GM20431 (cell line): ENCODE data around the gene OXSR1.

ENCODE experiments used
- in situ Hi-C: fragments of 300-500 bp; cut with MseI, MboI; formaldehyde crosslinking; loops from one replicate; pipeline ENCODE4 v1.15.0; 2020; ENCODE audit warnings: low sequenced_read_pairs; ENCODE audit not compliant: unreplicated experiment

The OXSR1 gene

DNA sequence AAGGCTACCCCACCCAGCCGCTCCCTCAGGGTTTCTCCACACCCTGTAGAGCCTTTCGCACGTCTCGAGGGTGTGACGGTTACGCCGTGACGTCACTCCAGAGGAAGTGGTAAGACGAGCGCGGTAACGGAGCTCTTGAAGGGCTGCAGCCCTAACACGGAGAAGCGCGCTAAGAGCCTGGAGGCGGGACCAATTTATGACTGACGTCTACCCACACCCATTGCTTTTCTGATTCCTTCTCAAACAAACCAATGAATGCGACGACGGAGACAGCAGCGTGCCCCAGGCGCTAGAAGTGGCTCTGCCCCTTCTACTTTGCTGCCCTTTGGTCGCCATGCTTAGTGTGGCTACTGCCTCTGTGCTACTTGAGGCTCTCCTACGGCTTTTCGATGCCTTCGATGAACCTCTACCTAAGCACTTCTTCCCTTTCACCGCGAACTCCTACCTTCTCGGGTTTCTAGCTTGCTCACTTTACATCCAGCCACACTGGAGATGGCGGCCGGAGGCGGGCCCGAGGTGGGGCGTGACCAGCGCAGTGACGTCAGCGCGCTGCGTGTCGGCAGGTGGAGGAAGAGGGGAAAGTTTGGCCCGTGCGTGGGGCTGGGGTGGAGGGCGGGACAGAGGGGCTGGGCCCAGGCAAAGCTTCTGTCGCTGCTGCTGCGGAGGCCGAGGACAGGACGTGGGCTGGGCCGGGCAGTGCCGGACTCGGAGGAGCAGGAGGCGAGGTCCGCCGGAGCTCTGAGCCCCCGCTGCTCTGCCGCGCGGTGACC, at the start of gene OXSR1:
TSS of gene OXSR1 (plus strand) at position 586 of the 770 bp plus-strand sequence. CDS start 340 bp downstream, outside the sequence.
- in situ Hi-C loops = no loop called here

DNA sequence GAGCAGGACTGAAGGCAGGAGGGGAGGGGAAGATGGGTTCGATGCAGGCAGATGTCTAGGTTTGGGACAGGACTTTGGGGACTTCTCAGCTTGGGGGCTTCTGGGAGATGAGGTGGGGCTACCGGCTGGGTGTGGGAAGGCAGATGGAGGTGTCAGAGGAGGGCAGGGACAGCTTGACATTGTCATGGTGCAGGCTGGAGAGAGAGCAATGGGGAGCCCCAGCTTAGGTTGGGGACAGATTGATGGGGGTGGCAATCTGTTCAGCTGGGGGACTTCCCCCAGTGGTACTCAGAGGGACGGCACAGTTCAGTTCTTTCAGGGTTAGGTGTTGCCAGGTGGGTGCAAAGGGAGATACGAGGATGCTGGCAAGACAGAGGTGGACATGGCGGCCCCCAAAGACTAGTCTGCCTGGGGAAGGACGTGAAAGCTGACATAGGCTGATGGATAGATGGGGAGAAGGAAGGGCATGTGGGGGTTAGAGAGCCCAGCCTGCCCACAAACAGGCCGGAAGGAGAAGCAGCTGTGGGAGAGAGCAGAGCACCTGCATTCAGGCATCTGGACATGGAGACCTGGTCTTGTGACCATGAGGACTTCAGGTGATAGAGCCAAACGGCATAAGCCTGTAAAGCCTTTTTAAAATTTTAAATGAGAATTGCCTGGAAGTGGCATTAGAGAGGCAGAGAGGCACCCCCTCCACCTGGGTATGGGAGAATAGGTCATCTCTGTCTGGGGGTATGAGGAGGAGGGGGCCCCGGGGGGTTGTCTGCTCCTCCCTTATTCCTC, 49.5 kb upstream of the OXSR1 start:
- in situ Hi-C loops = no loop called here

DNA sequence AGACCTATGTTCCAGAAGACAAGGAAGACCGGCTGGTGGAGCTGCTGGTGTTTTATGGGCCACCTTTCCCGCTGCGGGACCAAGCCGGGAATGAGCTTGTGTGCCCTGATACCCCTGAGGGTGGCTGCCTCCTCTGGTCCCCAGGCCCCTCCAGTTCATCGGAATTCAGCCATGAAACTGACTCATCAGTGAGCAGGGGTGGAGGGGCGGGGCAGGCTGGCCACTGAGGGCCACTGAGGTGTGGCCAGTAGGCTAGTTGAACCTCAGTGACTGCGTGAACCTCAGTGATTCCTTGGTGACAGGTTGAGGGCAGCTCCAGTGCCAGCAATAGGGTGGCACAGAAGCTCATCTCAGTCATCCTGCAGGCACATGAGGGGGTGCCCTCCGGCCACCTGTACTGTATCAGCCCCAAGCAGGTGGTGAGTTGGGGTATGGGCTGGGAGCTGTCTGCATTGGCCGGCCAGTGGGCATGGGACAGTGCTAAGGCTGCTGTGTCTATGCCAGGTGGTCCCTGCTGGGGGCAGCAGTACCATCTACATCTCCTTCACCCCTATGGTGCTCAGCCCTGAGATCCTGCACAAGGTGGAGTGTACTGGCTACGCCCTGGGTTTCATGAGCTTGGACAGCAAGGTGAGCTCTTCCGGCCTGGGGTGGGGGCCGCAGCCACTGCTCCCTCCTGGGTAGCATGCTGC, 48.7 kb upstream of the OXSR1 start:
- in situ Hi-C loops = no loop called here

DNA sequence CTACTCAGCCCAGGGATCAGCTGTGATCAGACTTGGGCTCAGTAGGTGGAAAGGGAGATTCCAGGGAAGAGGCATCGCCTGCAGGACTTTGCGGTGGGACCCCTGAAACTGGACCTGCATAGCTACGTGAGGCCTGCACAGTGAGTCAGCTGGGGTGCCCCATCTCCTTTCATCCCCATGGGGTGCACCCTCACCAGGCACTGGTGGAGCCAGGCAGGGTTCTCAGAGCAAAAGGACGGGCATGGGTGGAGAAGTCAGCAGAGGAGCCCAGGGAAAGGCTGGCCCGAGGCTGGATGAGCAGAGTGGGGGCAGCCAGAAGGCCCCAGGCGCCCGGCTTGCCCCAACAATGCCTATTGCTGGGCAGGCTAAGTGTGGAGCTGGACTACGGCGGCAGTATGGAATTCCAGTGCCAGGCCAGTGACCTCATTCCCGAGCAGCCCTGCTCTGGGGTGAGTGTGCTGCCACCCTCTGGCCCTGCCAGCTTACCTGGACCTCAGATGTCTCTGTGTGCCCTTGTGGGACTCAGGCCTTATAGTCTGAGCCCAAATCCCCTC, 48.1 kb upstream of the OXSR1 start:
- in situ Hi-C loops = no loop called here

DNA sequence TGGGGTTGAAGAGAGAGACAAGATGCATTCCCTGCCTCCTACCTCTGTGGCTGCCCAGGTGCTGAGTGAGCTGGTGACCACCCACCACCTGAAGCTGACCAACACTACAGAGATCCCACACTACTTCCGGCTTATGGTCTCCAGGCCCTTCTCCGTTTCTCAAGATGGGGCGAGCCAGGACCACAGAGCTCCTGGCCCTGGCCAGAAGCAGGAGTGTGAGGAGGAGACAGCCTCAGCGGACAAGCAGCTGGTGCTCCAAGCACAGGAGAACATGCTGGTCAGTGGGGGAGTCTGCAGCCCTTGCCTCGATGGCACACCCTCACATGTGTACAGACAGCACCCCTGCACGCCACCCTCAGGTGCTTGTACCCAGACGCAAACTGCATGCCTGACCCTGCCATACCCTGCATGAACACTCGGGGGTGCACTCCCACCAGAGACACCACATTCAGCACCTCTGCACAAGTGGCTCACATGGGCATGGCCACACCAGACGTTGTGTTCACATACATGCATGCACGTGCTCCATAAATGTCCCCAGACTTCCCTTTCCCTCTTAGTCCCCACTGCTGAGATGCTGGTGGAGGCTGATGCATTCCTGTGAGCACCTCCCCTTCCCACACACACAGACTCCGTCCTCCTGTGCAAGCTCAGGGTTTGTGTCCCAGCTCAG, 47.5 kb upstream of the OXSR1 start:
- in situ Hi-C loops = no loop called here

DNA sequence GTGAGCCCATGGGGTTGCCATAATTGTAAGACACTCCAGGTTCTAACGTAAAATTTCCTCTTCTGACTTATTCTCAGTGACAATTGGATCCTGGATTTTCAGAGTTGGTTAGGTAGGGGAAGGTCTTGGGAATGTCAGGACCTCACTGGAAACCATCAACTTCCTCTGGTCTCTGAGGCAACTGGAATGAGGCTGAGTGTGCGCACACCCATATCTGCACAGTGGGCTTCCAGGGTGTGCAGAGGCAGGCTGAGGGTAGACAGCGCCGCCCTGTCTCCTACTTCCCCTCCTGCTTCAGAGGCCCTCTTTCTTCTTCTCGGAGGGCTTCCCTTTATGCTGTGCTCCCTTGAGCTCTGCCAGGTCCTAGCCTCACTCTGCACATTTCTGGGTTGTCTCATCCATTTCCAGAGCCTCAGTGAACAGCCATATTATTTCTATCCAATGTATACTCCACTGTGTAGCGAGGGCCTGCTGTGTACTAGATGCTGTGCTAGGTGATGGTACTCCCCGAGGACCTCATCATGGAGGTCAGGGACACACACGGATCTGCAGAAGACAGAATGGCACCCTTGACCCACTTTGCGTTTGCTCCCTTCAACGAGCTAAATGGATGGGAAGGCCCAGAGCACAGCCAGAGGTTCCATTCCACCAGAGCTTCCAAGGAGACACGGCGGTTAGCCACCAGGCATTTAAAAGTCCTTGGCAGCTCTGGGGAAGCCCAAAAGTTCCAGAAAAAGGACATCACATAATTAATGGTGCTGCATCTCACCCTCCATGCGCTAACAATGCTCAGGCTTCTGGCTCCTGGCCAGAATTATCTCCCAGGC, 46.7 kb upstream of the OXSR1 start:
- in situ Hi-C loops = no loop called here

DNA sequence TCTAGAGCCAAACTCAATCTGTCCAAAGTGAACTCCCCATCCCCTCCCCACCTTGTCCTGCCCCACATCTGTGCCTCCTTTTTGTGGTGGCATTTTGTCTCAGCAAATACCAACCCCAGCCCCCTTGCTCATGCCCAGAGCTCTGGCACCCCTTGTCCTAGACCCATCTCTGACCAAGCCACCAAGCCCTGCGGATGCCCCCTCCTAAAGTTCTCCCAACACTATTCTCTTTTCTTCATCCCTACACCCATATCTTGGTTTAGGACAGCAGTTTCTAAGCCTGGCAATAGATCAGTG, 46.1 kb upstream of the OXSR1 start:
- in situ Hi-C loops = no loop called here

DNA sequence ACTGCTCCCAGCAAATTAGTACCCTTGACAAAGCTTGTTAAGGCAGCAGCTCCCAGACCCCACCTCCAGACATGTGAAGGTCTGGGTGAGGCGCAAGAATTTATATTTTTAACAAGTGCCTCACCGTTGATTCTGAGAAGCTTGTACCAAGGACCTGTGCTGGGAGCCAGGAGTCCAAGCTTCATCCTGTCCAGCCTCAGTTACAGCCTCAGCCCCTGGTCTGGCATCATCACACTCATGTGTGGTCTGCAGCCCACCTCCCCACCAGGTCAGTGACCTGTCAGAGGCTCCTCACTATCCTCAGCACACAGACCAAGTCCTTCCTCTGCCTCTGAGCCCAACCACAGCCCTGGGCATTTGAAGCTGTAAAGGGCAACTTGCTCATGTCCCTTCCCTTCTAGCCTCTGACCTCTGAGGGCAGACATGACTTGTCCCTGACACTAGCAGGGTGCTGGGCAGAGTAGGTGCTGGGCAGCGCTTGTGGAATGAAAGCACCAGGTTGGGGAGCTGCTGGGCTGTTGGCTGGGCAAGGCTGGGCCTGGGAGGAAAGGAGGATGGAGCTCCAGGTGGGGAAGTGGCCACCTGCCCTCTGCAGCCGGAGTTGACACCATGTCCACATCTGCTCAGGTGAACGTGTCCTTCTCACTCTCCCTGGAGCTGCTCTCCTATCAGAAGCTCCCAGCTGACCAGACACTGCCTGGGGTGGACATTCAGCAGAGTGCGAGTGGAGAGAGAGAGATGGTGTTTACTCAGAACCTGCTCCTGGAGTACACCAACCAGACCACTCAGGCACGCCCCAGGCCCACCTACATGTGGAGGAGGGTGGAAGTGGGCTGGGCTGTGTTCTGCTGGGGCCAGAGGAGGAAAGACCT, 45.3 kb upstream of the OXSR1 start:
- in situ Hi-C loops = no loop called here

DNA sequence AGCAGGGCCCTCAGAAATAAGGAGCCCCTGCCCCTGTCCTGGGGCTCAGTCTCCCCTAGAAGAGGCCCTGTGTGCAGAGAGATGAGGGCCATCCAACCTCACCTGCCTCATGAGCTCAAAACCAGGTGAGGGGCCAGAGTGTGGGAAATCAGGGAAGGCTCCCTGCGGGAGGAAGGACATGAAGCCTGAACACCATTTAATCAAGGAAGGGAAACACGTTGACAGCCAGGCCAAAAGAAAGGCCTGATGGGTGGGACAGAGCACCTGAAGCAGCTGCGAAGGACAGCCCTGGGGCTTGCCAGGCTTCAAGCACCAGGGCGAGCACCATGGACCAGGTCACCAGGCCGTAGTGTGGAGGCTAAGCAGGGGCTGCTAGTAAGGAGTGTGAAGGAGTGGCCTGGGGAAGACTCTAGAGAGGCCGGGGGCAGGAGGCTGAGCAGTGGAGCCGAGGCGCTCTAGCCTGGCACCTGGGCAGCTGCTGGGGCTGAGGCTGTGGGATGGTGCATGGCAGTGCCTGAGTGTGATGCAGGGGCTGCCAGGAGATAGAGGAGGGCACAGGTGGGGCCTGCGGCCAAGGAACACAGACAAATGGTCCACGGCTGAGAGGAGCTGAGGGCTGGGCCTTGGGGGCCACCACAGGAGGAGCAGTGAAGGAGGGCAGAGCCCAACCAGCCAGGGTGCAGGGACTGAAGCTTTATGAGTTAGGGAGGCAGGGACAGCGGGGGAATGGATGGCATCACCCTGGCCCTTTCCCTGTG, 44.5 kb upstream of the OXSR1 start:
- in situ Hi-C loops = no loop called here

DNA sequence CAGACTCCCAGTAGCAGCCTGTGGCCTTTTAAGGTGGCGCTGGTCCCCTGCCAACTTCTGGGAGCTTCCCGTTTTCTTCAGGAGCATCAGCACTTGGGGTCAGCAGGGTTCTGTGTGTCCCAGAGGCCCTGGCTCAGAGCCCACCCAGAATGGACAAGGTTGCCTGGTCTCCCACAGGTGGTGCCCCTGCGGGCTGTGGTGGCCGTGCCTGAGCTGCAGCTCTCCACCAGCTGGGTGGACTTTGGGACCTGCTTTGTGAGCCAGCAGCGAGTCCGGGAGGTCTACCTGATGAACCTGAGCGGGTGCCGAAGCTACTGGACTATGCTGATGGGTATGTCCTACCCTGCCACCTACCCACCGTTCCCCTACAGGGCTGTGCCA, 43.9 kb upstream of the OXSR1 start:
- in situ Hi-C loops = no loop called here

DNA sequence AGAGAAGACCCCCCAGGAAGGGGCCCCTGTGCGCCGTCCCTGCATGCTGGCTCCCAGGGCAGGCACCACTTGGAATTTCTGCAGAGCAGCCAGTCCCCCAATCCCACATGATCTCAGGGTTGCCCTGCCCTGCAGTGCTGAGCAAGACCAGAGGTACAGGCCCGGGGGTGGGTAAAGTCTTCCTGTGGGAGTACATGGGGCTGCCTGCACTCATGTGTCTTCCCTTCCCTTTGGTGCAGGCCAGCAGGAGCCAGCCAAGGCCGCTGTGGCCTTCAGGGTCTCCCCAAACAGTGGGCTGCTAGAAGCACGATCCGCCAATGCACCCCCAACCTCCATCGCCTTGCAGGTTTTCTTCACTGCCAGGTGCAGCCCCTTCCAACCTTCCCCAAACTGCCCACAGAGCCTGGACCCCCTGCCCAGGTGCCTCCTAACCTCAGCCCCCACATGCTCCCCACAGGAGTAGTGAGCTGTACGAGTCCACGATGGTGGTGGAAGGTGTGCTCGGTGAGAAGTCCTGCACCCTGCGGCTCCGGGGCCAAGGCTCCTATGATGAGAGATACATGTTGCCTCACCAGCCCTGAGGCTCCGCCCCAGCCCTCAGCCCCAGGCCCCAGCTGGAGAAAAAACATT, 43.4 kb upstream of the OXSR1 start:
- in situ Hi-C loops = no loop called here

DNA sequence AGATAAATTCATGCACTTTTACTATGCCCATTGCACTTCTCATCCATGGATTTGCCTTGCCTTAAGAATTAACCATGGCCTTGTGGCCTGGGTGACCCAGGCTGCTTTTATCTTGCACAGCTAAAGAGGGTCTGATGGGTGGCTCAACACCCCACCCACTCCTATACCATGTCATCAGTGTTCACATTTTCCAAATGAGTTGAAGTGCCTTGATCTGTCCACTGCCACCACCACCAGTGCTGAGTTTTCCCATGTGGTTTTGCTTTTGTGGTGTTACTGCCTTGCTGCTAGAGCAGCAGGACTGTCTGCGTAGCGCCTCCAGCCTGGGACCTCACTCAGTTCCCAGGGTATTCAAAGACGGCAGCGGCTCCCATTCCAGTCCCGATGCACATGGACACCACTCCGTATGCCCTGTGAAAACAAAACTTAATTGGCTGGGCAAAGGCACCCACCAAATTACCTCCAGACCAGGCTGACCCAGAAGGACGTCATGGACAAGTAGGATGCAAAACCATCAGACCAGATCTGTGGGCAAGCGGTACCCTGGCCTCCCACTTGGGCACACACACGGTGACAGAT, 42.5 kb upstream of the OXSR1 start:
- in situ Hi-C loops = no loop called here

DNA sequence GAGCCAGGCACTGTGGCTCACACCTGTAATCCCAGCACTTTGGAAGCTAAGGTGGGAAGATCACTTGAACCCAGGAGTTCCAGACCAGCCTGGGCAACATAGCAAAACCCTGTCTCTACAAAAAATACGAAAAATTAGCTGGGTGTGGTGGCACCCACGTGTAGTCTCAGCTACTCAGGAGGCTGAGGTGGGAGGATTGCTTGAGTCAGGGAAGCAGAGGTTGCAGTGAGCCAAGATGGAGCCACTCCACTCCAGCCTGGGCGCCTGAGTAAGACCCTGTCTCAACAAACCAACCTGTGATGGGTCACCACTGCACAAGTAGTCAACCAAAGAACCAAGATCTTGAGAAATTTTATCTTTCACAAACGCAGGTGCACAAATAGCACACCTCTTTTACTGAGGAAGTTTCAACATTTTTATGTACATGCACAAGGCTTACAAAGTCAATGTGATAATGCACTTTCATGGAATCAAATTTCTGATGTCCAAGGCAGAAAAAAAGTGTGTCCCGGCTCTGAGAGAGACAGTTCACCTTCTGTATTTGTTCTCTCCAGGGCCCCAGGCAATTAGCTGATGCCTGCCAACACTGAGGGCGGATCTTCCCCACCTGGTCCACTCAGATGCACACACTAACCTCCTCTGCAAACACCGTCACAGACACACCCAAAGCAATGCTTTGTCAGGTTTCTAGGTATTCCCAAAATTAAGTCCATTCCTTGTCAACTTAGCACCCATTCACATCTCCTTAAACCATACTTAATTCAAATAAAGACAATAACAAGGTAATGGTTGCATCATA, 40.8 kb upstream of the OXSR1 start:
- in situ Hi-C loops = loop anchor here (25.0 kb wide), 1 partner anchor 363 kb away; the partner anchor contains the start of gene EXOG

DNA sequence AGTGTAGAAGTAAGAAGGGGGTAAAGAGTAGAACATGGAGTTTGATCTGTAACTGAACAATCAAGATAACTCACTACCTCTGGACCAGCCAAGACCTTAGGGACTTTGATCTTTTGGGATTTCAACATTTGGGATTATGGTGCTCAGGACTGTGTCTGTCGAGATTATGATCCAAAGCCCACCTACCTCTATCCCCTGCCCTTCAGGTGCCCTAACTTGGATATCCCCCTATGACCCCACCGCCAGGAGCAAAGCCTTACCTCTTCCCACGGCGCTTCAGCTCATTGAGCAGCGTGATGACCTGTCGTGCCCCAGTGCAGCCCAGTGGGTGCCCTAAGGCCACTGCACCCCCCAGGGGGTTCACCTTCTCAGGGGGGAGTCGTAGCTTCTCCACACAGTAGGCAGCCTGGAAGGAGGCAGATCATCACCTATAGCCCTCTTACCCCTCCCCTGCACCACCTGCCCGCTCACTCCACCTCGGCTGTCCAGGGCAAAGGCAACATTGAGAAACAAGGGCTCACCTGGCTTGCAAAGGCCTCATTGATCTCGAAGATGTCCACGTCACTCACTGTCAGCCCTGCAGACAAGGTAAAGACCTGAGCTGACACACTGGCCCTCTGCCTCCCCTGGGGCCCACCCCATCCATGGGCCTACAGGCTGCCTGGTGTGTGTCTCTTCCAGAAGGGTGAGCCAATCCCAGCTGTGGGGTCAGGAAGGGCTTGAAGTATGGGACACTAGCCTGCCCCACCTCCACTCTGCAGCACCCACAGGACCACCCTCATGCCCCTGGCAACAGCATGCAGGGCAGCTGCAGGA, 39.8 kb upstream of the OXSR1 start:
- in situ Hi-C loops = loop anchor here (25.0 kb wide), 1 partner anchor 362 kb away; the partner anchor contains the start of gene EXOG
